ENCODE results near the gene AAR2.

DNA sequence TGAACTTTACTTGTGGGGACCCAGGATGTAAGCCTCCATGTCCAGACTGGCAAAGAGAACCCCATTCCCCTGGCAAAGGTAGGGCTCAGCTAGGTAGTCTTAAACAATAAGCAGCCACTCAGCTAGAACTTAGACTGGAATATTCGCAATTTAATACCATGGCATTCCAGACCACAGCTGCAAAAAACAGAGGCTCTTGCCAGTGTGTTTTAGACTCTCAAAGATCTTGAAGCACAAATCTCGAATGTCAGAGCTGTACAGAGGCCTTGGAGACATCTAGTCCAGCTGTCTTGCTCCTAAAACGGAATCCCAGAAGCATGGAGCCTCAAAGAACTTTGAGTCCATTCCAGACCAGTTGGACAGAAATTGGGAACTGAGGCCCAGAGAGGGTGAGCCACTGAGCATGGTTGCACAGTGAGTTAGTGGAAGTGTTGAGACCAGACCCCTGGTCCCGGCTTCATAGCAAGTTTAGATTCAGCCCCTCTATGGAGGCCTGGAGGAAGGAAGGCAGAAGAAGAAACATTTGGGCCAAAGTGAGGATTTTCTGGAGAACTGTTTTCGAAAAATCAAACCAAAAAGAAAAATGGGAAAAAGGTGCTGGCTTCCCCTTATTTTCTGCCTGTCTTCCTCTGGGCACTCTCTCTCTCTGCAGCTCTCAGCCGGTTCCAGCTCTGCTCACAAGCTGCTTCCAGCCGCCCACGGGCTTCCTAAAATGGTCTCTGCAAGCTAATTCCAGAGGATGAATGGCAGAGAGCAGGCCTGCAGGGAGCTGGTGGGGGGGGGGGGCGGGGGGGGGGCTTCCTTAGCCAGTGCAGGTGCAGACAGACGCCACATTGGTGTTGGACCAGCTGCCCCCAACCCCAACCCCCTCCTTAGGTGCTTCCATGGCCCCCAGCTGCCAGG lies 32.4 kb downstream of the AAR2 start:
- TF ChIP-seq, protein P1, sequence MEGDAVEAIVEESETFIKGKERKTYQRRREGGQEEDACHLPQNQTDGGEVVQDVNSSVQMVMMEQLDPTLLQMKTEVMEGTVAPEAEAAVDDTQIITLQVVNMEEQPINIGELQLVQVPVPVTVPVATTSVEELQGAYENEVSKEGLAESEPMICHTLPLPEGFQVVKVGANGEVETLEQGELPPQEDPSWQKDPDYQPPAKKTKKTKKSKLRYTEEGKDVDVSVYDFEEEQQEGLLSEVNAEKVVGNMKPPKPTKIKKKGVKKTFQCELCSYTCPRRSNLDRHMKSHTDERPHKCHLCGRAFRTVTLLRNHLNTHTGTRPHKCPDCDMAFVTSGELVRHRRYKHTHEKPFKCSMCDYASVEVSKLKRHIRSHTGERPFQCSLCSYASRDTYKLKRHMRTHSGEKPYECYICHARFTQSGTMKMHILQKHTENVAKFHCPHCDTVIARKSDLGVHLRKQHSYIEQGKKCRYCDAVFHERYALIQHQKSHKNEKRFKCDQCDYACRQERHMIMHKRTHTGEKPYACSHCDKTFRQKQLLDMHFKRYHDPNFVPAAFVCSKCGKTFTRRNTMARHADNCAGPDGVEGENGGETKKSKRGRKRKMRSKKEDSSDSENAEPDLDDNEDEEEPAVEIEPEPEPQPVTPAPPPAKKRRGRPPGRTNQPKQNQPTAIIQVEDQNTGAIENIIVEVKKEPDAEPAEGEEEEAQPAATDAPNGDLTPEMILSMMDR (IDR thresholded peaks at IDR 0.05) = no peak
- TF ChIP-seq POLR2AphosphoS5 (IDR thresholded peaks at IDR 0.05; ENCODE audit: low read depth, low read length) = no peak
- TF ChIP-seq, protein P2, sequence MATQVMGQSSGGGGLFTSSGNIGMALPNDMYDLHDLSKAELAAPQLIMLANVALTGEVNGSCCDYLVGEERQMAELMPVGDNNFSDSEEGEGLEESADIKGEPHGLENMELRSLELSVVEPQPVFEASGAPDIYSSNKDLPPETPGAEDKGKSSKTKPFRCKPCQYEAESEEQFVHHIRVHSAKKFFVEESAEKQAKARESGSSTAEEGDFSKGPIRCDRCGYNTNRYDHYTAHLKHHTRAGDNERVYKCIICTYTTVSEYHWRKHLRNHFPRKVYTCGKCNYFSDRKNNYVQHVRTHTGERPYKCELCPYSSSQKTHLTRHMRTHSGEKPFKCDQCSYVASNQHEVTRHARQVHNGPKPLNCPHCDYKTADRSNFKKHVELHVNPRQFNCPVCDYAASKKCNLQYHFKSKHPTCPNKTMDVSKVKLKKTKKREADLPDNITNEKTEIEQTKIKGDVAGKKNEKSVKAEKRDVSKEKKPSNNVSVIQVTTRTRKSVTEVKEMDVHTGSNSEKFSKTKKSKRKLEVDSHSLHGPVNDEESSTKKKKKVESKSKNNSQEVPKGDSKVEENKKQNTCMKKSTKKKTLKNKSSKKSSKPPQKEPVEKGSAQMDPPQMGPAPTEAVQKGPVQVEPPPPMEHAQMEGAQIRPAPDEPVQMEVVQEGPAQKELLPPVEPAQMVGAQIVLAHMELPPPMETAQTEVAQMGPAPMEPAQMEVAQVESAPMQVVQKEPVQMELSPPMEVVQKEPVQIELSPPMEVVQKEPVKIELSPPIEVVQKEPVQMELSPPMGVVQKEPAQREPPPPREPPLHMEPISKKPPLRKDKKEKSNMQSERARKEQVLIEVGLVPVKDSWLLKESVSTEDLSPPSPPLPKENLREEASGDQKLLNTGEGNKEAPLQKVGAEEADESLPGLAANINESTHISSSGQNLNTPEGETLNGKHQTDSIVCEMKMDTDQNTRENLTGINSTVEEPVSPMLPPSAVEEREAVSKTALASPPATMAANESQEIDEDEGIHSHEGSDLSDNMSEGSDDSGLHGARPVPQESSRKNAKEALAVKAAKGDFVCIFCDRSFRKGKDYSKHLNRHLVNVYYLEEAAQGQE (IDR thresholded peaks at IDR 0.05; ENCODE audit: insufficient read depth in 1 of 2, low read depth in 2 of 2, low read length in 1 of 2) = no peak
- TF ChIP-seq TCF7L2 (IDR thresholded peaks at IDR 0.05; ENCODE audit: low read depth, low read length) = no peak
- TF ChIP-seq SIN3A (IDR thresholded peaks at IDR 0.05; ENCODE audit: borderline replicate concordance, insufficient read depth, low read depth, low read length) = no peak

All from Panc1 (cell line).